Measurements from ENCODE around the gene TCF4.

- TF ChIP-seq CTCF (IDR thresholded peaks at IDR 0.05) (no peak), POLR2A (IDR thresholded peaks at IDR 0.05) (no peak)
Observed at GRCh38 chr18:55286257-55286825, 301.7 kb downstream of the TCF4 start.
